ENCODE measurements around the gene TASP1.

Gene TASP1

GRCh38 chr20:13426870-13427269, 211.9 kb downstream of the TASP1 start:
- no peak for DNase-seq

- no peak for DNase-seq
Observed at GRCh38 chr20:13425381-13426135, 213.2 kb downstream of the TASP1 start.

GRCh38 chr20:13424174-13424833, 214.4 kb downstream of the TASP1 start:
- no peak for DNase-seq

- DNase-seq = no peak
Observed at GRCh38 chr20:13423472-13424173, 215.1 kb downstream of the TASP1 start.

- no peak for DNase-seq
Observed at GRCh38 chr20:13422637-13423036, 216.1 kb downstream of the TASP1 start.

GRCh38 chr20:13420625-13421024, 218.1 kb downstream of the TASP1 start:
- no peak for DNase-seq

- no peak for DNase-seq
Observed at GRCh38 chr20:13419477-13419876, 219.3 kb downstream of the TASP1 start.

GRCh38 chr20:13418263-13419229, 220.2 kb downstream of the TASP1 start:
- DNase-seq = no peak

- no peak for DNase-seq
Observed at GRCh38 chr20:13416531-13416930, 222.2 kb downstream of the TASP1 start.

GRCh38 chr20:13412806-13413445, 225.8 kb downstream of the TASP1 start:
- no peak for DNase-seq

GRCh38 chr20:13404293-13404692, 234.4 kb downstream of the TASP1 start:
- DNase-seq = no peak

- no peak for DNase-seq
Observed at GRCh38 chr20:13403453-13403852, 235.3 kb downstream of the TASP1 start.

- DNase-seq = no peak
Observed at GRCh38 chr20:13402986-13403385, 235.7 kb downstream of the TASP1 start.

GRCh38 chr20:13402171-13402760, 236.5 kb downstream of the TASP1 start:
- no peak for DNase-seq

GRCh38 chr20:13401596-13401995, 237.1 kb downstream of the TASP1 start:
- DNase-seq = no peak

GRCh38 chr20:13400453-13400852, 238.3 kb downstream of the TASP1 start:
- no peak for DNase-seq

- DNase-seq = no peak
Observed at GRCh38 chr20:13397300-13397724, 241.4 kb downstream of the TASP1 start.

GRCh38 chr20:13396826-13397225, 241.9 kb downstream of the TASP1 start:
- DNase-seq = no peak

- DNase-seq = no peak
Observed at GRCh38 chr20:13396022-13396421, 242.7 kb downstream of the TASP1 start.

GRCh38 chr20:13395232-13395631, 243.5 kb downstream of the TASP1 start:
- no peak for DNase-seq

- no peak for DNase-seq
Observed at GRCh38 chr20:13392391-13392790, 246.3 kb downstream of the TASP1 start.

- no peak for DNase-seq
Observed at GRCh38 chr20:13389115-13389514, 249.6 kb downstream of the TASP1 start.

Measured in CD4-positive, alpha-beta T cell treated with Interferon alpha-2 for 1 hour (primary cell).